Muscle layer of colon (tissue), 2 donors: ENCODE results near the gene EML4.

Experiments used
- H3K27ac ChIP-seq: one replicate; pipeline ENCODE4 v1.7.0; 2013; ENCODE audit warnings: low read depth, mild to moderate bottlenecking, low read length, moderate library complexity
- H3K27me3 ChIP-seq, 2 donors: one replicate each; pipeline ENCODE4 v1.7.0; 2013; ENCODE audit warnings: low read length in 2 of 2, mild to moderate bottlenecking in 2 of 2; ENCODE audit not compliant: insufficient read depth in 2 of 2, control insufficient read depth in 1 of 2
- H3K36me3 ChIP-seq: one replicate; pipeline ENCODE4 v1.7.0; 2013; ENCODE audit warnings: mild to moderate bottlenecking, low read length; ENCODE audit not compliant: insufficient read depth
- H3K4me1 ChIP-seq: one replicate; pipeline ENCODE4 v1.7.0; 2013; ENCODE audit warnings: mild to moderate bottlenecking, low read length; ENCODE audit not compliant: insufficient read depth
- H3K4me3 ChIP-seq, 2 donors: one replicate each; pipeline ENCODE4 v1.7.0; 2013; ENCODE audit warnings: low read length in 2 of 2, low read depth in 1 of 2, mild to moderate bottlenecking in 1 of 2, moderate library complexity in 1 of 2
- H3K9ac ChIP-seq: one replicate; pipeline ENCODE4 v1.7.0; 2013; ENCODE audit warnings: low read length
- H3K9me3 ChIP-seq: one replicate; pipeline ENCODE4 v1.7.0; 2013; ENCODE audit warnings: mild to moderate bottlenecking, low read length
- donor health status: abdominal sarcoma.
- donor health status: Adenocarcinoma of cecum.

The EML4 gene

DNA sequence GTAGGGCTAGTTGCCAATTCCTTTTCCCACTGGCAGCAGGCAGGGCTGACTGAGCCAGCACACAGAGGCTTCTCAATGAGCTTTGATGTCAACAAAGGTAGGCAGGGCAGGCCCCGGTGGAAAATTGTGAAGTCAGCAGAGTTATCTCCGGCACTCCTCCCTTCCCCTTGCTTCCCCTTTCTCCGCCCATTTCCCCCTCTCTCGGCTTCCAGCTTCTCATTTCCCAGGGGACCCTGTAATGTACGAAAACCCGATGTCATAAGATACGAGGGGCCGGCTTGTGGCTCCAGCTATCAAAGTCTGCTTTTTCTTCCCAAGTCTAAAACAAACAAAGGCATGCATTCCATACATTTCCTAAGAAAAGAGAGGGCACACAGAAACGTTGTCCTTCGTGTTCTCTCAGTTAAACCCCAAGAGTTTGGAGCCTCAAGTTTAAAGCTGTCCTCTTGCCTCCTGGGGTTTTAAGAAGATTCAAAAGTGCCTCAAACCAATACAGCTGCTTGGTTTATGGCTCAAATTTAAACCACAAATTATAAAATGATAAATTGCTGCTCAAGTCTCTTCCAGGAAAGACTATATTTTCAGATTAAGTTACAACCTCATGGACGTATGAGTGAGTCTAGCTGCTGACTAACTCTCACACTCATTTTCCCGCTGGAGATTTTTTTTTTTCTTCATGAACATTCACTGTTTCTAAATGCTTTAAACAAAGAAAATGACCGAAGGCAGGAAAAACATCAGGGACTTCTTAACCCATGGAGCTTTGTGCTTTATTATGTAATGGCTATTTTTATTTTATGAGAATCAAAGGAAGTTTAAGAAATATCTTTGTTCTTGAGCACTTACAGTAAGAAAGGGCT, 27.2 kb upstream of the EML4 start:
- Histone ChIP-seq H3K27ac (peak overlapping the region; percentile 71), H3K36me3 (no peaks in the 10 kb centered on the region), H3K4me3 (peak overlapping the region; percentile 25 to 48), H3K4me1 (peaks cover 39% of the 10 kb centered on the region), H3K9ac (peak overlapping the region; percentile 31), H3K9me3 (no peaks in the 10 kb centered on the region), H3K27me3 (no peaks in the 10 kb centered on the region)

DNA sequence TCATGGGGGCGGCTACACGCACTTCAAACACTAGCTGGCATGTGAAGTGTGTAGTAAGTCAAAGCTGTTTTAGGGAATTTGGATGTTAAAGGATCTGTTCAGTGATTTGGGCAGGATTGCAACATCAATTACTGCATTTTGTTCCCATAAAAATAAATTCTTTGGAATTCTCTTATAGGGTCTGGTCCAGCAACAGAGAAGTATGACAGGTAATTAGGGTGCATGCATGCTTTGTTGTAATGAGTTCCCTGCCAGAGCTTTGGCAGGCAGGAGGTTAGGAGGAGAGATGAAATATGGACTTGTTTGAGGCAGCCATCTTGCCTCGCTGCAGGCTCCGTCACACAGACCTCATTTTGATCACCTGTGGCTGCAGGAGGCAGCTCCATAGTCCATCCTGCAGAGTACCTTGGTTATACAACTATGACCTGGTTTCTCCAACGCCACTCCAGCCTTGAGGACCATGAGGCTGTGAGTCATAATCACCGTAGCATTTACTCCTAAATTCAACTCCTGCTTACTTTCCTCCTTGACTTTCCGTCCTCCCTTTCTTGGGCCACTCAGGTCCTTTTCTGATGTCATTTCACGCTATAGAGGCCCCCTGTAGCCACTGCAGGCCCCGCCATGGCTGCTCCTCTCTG, 26.5 kb upstream of the EML4 start:
- Histone ChIP-seq H3K4me1 (peaks cover 44% of the 10 kb centered on the region), H3K36me3 (no peaks in the 10 kb centered on the region), H3K9me3 (no peaks in the 10 kb centered on the region), H3K27ac (peak overlapping the region; percentile 39), H3K9ac (no peak overlapping the region), H3K27me3 (no peaks in the 10 kb centered on the region), H3K4me3 (no peak overlapping the region)

DNA sequence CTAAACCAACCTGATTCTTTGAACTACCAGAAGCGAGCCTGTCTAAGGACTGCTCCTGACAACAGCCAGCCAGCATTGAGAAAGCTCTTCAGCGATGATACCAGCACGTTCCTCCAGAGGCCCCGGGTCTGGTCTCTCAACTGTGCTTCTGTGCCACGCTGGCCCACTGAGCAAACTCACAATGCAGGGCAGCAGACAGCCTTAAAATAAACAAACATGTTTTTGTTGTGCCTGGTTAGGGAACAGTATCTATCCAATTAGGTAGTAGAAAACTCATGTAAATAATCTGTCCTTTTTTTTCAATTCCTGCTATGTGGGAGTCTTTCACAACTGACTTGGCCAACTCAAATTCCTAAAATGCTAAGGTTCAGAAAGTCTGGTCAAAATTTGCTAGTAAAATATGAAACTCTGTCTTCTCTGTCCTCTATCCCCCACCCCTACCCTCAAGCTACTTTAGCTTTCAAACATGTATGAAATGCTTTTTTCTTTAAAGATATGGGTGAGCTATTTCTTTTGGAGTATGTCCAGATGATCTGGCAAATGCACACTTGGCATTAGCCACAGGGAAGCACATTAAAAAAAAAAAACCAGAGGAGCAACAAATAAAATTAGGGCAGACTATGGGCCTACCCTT, 21.4 kb upstream of the EML4 start:
- Histone ChIP-seq H3K4me3 (no peak overlapping the region), H3K27ac (peak overlapping the region; percentile 39), H3K9me3 (no peaks in the 10 kb centered on the region), H3K36me3 (no peaks in the 10 kb centered on the region), H3K9ac (no peak overlapping the region), H3K27me3 (no peaks in the 10 kb centered on the region), H3K4me1 (peaks cover 18% of the 10 kb centered on the region)

DNA sequence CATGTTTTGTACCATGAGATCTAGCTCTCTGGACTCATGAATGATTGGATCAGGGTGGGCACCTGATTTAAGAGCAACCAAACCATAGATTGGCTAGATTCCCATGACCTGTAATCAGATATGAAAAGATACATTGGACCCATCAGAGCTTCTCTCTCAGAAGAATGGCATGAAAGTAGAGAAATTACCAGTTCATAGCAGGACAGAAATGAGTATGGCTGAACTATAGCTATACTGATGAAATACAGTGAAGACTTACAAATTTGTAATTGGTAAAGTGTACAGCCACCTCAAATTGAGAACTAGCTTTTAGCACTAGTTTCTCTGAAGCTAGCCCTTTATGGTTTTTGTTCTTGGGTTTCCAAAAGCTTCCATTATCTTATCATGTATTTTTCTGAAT, 19.0 kb upstream of the EML4 start:
- Histone ChIP-seq H3K27me3 (no peaks in the 10 kb centered on the region), H3K4me1 (peaks cover 15% of the 10 kb centered on the region), H3K4me3 (no peak overlapping the region), H3K36me3 (no peaks in the 10 kb centered on the region), H3K9me3 (no peaks in the 10 kb centered on the region), H3K9ac (no peak overlapping the region), H3K27ac (no peak overlapping the region)

DNA sequence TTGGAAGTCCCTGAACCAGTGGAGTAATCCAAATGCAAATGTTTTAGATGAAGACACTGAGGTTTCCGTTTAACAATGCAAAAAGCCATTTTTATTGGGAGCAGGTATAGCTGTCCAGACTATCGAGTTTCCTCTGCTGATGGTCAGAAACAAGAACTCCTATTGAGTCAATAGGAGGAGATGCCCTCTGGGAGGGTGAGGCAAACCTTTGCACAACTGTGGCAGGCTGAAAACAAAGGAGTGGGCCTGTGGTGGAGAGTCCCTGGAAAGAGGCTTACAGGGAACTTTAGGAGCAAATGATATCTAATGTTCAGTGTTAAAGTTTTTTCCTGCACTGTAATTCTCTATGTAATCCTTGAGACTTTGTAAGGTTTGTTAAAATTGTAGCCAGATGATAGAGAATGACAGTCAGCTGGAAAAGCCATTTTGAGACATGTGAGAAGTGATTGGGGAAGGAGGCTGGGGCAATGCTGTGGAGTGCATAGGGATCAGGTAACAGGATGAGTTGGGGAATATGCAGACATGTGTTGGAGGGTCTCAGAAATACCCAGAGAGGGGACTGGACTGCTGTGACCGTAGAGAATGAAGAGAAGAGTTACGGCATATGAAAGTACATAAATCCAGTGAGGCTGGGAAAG, 15.1 kb upstream of the EML4 start:
- Histone ChIP-seq H3K9ac (no peak overlapping the region), H3K36me3 (no peaks in the 10 kb centered on the region), H3K27ac (no peak overlapping the region), H3K27me3 (no peaks in the 10 kb centered on the region), H3K4me3 (no peak overlapping the region), H3K9me3 (no peaks in the 10 kb centered on the region), H3K4me1 (no peaks in the 10 kb centered on the region)

DNA sequence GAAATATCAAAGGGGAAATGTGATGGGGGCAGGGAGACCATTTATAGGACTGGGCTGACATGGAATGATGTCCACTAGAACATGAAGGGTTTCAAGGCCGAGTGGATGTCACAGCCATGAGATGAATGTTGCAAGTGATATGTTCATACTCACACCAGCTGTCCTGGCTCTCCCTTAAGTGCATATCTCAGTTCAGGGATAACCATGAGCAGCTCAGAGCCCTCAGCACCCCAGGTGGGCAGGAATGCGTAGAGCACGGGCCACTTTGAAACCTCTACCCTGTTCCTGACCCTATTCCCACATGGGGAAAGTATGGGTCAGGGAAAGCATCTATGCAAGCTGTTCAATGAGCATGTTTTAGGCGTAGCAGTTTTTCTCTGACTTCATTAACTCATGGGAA, 12.4 kb upstream of the EML4 start:
- no peak overlapping the region for H3K4me3 ChIP-seq
- no peaks in the 10 kb centered on the region for H3K36me3 ChIP-seq
- no peaks in the 10 kb centered on the region for H3K4me1 ChIP-seq
- no peak overlapping the region for H3K9ac ChIP-seq
- H3K9me3 ChIP-seq: no peaks in the 10 kb centered on the region
- no peaks in the 10 kb centered on the region for H3K27me3 ChIP-seq
- no peak overlapping the region for H3K27ac ChIP-seq

DNA sequence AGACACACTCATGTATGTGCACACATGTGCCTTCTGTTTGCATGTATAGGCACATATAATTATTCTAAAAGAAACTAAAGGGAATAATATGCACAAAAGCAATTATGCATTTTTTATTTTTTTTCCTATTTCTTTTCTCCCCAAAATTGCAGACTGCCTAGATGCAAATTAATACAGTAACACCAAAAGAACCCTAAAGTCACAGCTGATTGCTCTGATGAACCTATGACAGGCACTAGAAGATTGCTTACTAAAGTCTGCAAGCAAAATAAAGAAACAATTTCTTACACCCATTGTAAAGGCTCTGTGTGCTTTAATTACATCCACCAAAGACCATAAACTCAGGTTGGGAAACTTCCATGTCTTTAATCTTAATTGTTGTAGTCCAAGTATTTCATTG, 7.7 kb upstream of the EML4 start:
- Histone ChIP-seq H3K4me3 (no peak overlapping the region), H3K36me3 (no peaks in the 10 kb centered on the region), H3K9ac (no peak overlapping the region), H3K27ac (no peak overlapping the region), H3K27me3 (no peaks in the 10 kb centered on the region), H3K4me1 (no peaks in the 10 kb centered on the region), H3K9me3 (no peaks in the 10 kb centered on the region)

DNA sequence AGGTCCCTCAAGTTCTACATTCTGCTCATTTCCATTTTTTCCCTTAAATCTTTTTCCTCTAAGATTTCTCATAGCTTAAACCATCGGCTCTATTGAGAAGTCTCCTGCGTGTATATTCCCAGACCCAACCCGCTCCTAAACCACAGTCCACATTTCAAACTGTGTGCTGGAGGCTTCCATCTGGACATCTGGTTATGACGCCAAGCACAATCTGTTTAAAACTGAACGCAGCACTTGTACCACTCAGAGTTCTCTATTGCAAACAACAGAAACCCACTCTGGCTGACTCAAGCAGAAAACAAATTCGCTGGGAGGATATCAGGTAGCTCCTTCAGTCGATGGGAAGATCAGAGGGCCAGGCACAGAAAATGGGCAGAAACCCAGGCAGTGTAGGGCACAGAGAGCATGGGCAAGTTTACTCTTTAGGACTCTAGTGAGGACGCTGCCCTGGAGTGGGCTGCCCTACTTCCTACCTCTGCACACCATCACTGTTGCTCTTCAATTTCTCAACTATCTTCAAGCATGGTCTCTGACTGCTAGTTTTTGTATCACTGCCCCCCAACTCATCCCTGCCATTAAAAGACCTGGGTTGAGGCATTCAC, 5.6 kb upstream of the EML4 start:
- Histone ChIP-seq H3K9ac (no peak overlapping the region), H3K4me3 (no peak overlapping the region), H3K9me3 (no peaks in the 10 kb centered on the region), H3K36me3 (no peaks in the 10 kb centered on the region), H3K27me3 (no peaks in the 10 kb centered on the region), H3K4me1 (no peaks in the 10 kb centered on the region), H3K27ac (no peak overlapping the region)

DNA sequence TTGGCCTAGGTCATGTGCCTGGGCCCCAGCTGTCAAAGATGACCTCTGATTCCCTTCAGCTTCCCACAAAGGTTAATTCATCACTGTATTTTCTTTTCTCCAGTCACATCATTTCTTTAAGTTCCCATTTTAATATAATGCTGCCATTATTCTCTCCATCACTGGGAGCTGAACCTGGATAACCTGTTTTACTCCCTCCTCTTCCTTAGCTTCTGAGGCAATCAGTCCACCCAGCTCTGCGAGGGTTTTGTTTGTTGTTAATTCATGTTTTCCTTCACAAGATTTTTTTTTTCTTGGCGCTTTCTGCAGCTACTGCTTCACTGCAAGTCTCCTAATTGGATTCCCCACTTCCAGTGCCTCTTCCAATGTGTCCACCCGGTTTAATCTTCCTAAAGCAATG, 5.1 kb upstream of the EML4 start:
- H3K4me1 ChIP-seq: no peaks in the 10 kb centered on the region
- no peak overlapping the region for H3K27ac ChIP-seq

DNA sequence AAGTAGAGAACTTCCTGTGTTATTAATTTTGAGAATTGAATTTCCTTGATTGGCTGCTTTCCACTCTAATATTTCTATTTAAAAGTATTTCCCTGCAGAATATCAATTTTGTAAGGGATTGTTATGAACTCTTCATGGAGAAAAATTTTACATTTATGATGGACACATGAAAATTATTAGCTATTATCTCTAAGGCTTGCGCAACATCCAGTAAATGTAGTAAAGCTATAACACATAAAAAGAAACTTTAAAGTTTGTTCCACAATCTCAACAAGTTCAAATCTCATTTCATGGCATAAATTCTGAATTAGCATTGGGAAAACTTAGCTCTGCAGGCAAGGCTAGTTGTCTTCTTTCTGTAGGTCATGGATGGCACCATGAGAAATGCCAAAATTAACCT, 4.2 kb upstream of the EML4 start:
- Histone ChIP-seq H3K9ac (no peak overlapping the region), H3K9me3 (no peaks in the 10 kb centered on the region), H3K27me3 (no peaks in the 10 kb centered on the region), H3K4me3 (no peak overlapping the region), H3K4me1 (peaks cover under 1% of the 10 kb centered on the region), H3K27ac (no peak overlapping the region), H3K36me3 (no peaks in the 10 kb centered on the region)

More for the DNA sequence above, 5.1 kb upstream of the EML4 start:
- H3K9me3 ChIP-seq: no peaks in the 10 kb centered on the region
- H3K4me3 ChIP-seq: no peak overlapping the region
- H3K36me3 ChIP-seq: no peaks in the 10 kb centered on the region
- H3K9ac ChIP-seq: no peak overlapping the region
- no peaks in the 10 kb centered on the region for H3K27me3 ChIP-seq

DNA sequence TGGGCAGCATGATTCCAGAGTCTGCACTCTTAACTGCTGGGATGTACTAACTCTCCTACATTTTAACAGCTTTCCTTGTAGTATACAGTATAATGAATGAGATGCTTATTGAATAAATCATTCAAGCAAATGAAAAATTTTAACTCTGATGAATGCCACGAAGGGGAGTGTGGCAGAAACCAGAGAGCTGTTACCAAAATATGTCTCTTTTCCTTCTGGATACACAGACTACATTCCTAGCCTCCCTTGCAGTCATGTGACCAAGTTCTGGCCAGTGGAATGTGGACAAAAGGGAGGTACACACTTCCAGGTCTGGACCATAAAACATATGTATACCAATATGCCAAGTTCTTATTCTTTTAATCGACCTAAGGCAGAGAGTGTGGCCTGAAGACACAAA, 1.7 kb upstream of the EML4 start:
- no peak overlapping the region for H3K4me3 ChIP-seq
- H3K27ac ChIP-seq: no peak overlapping the region
- H3K9ac ChIP-seq: no peak overlapping the region

More for the DNA sequence above, 1.7 kb upstream of the EML4 start:
- Histone ChIP-seq H3K27me3 (no peaks in the 10 kb centered on the region), H3K36me3 (no peaks in the 10 kb centered on the region), H3K4me1 (peaks cover 25% of the 10 kb centered on the region), H3K9me3 (no peaks in the 10 kb centered on the region)
